Esophagus muscularis mucosa (tissue), 3 donors: Measurements from ENCODE around the gene GTF3C5.
"Not testable (repeated sequence)": the region's sequence is repeated elsewhere in the genome, so short reads cannot be mapped to it uniquely, and the experiment has no call there.

Source experiments
- POLR2AphosphoS5 ChIP-seq, 2 donors: sonication (generic); formaldehyde crosslinking; IDR thresholded peaks; one replicate each; pipeline ENCODE4 v1.6.1; 2017; ENCODE audit warnings: antibody characterized with exemption in 2 of 2
- TF ChIP-seq, protein P1 (sequence below), 3 experiments: fragments of 200-600 bp in 2 of 3; fragments of 450-650 bp in 1 of 3; sonication (generic) in 2 of 3; IDR thresholded peaks; one replicate each; pipeline ENCODE4 v1.5.1; 2017 to 2019; ENCODE audit warnings: antibody characterized with exemption in 3 of 3, mild to moderate bottlenecking in 2 of 3, moderate library complexity in 1 of 3

DNA sequence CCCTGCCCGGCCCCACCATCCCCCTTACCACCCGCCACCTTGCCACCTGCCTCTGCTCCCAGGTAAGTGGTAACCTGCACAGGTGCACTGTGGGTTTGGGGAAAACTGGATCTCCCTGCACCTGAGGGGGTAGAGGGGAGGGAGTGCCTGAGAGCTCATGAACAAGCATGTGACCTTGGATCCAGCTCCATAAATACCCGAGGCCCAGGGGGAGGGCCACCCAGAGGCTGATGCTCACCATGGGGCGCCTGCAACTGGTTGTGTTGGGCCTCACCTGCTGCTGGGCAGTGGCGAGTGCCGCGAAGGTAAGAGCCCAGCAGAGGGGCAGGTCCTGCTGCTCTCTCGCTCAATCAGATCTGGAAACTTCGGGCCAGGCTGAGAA is 31.0 kb downstream of the GTF3C5 start, which contains the start of gene CEL:
- TF ChIP-seq, protein P1, sequence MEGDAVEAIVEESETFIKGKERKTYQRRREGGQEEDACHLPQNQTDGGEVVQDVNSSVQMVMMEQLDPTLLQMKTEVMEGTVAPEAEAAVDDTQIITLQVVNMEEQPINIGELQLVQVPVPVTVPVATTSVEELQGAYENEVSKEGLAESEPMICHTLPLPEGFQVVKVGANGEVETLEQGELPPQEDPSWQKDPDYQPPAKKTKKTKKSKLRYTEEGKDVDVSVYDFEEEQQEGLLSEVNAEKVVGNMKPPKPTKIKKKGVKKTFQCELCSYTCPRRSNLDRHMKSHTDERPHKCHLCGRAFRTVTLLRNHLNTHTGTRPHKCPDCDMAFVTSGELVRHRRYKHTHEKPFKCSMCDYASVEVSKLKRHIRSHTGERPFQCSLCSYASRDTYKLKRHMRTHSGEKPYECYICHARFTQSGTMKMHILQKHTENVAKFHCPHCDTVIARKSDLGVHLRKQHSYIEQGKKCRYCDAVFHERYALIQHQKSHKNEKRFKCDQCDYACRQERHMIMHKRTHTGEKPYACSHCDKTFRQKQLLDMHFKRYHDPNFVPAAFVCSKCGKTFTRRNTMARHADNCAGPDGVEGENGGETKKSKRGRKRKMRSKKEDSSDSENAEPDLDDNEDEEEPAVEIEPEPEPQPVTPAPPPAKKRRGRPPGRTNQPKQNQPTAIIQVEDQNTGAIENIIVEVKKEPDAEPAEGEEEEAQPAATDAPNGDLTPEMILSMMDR (IDR thresholded peaks at IDR 0.05), result not testable (repeated sequence)
- TF ChIP-seq POLR2AphosphoS5 (IDR thresholded peaks at IDR 0.05), result not testable (repeated sequence)
